LNCaP clone FGC (cell line): ENCODE measurements around the gene BCL11A.
A peak's percentile ranks its signal among the peaks of the same experiment; 100 is the strongest.

Experiments
- DNase-seq: peaks from one replicate; pipeline ENCODE4 v3.0.0-alpha.2; 2011; ENCODE audit warnings: low read depth
- H3K4me3 ChIP-seq: 2 replicates; pipeline ENCODE4 v1.5.1; 2011; ENCODE audit warnings: mild to moderate bottlenecking, low read depth, low read length, control low read depth
- CTCF ChIP-seq: IDR thresholded peaks from 2 replicates; pipeline ENCODE4 v1.5.1; 2012; ENCODE audit warnings: mild to moderate bottlenecking; ENCODE audit not compliant: control insufficient read depth, insufficient read depth; ENCODE audit errors: extremely low read depth

The BCL11A gene

GRCh38 chr2:60534052-60534685 lies 19.3 kb downstream of the BCL11A start:
- no peak for DNase-seq
- H3K4me3 ChIP-seq, result no peak overlapping the region
- TF ChIP-seq CTCF, result no peak

GRCh38 chr2:60533101-60534051 lies 20.1 kb downstream of the BCL11A start:
- H3K4me3 ChIP-seq, result no peak overlapping the region
- DNase-seq, result peak; percentile 47
- no peak for TF ChIP-seq CTCF

GRCh38 chr2:60532421-60532820 lies 21.0 kb downstream of the BCL11A start:
- no peak overlapping the region for H3K4me3 ChIP-seq
- no peak for DNase-seq
- no peak for TF ChIP-seq CTCF

GRCh38 chr2:60531701-60532133 lies 21.7 kb downstream of the BCL11A start:
- H3K4me3 ChIP-seq, result no peak overlapping the region
- no peak for DNase-seq
- TF ChIP-seq CTCF, result no peak

GRCh38 chr2:60530660-60531281 lies 22.7 kb downstream of the BCL11A start:
- H3K4me3 ChIP-seq, result no peak overlapping the region
- no peak for TF ChIP-seq CTCF
- DNase-seq, result no peak

- H3K4me3 ChIP-seq, result no peak overlapping the region
- DNase-seq, result no peak
- no peak for TF ChIP-seq CTCF
Observed at GRCh38 chr2:60529785-60530627, 23.4 kb downstream of the BCL11A start.
